Eye (tissue), 1 donor: ENCODE data around the gene ADH5.
"Not testable (repeated sequence)": the region's sequence is repeated elsewhere in the genome, so short reads cannot be mapped to it uniquely, and the experiment has no call there.

ENCODE experiments used
- DNase-seq: peaks from one replicate; pipeline ENCODE4 v3.0.0-alpha.2; 2015

The ADH5 gene

DNA sequence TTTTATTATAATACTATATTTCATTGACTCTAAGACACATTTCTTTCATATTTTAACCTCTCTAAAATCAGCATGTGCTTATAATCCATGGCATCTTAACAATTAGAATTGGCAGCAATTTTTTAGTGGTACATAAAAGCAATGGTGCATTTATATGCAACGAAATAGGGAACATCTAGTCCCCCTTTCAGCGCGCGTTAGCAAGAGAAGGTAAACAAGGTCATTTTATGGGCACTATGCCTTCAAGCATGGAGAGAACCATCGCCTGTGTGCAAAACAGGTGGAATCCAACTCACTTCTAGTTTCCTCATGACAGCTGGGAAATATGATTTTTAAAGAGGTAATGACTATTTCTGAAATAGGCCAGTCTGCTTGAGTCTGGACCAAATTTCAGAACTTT lies 6.4 kb downstream of the ADH5 start:
- DNase-seq, result no peak

DNA sequence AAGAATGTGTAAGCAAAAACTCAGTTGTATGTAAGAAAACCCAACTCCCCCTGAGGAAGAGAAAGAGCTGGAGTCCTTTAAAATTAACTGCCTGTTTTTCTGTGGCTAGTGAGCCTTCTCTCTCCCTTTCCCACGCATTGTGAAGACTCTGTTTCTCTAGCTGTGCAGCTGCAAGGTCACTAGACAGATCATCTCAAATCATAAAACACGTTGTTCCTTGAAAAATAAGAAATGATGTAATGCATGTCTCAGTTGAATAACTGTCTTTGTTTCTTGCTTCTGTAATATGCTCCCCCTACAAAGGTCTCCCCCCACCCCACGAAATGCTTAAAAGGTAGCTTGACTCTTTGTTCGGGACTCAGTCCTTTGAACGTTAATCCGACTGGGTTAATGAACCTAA lies 7.7 kb downstream of the ADH5 start:
- not testable (repeated sequence) for DNase-seq

DNA sequence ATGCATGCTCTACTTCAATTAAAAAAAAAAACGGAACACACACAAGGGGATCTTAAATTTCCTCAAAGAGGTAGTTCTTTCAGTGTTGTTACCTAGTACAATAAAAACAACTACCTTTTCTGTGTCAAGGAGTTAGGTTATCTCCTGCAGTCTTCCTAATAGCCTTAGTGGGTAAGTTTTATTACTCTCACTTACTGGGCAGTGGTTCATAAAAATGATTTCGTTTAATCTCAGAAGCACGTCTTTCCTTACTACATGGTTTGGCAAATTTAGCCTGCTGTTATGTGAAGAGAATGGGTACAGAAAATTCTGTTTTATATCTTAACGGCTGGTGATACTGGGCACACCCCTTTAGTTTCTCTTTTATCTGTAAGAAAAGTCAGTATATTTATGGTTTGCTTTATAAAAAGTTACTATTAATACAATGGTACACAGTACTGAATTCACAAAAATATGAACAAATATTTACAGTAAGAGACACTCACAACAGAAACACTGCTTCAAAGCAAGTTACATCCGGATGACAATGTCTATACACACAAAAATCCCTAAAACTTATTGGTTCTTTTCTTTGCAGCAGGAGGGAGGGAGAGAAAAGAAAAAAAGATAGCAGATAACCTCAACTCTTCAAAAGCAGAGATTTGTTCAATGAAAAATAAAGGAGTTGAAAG lies 8.8 kb downstream of the ADH5 start:
- no peak for DNase-seq

DNA sequence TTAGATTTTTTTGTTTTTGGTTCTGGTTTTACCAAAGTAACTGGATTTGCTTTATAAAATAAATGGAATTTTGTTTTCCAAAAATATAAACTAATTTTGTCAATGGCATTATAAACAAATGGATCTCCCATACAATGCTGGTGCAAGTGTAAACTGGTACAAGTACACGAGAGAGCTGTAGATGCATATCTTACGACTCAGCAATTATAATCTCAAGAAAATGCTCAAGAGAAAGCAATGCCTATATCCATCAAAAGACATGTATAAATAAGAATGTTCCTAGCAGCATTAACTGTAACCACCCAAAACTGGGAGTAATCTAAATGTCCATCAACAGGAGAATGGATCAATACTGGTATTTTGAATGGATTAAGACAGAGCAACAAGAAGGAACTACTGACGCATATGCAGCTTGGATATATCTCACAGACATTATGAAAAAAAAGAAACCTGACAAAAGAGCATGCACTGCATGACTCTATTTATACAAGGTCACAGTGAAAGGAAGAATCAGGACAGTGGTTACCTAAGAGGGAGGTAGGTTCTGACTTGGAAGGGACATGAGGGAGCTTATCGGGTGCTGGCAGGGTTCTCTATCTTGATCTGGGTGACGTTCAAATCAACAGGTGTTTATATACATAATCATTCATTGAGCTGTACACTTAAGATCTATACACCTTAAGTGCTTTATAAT lies 9.5 kb downstream of the ADH5 start:
- DNase-seq, result no peak

DNA sequence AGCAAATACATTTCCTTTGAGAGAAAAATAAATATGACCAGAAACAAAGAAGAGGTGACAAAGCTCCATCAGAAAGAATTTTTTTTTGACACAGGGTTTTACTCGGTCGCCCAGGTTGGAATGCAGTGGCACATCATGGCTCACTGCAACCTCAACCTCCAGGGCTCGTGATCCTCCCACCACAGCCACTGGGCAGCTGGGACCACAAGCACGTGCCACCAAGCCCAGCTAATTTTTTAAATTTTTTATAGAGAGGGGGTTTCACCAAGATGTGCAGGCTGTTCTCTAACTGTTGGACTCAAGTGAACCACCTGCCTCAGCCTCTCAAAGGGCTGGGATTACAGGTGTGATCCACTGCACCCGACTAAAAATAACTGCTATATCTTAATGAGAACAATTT lies 10.3 kb downstream of the ADH5 start:
- no peak for DNase-seq

DNA sequence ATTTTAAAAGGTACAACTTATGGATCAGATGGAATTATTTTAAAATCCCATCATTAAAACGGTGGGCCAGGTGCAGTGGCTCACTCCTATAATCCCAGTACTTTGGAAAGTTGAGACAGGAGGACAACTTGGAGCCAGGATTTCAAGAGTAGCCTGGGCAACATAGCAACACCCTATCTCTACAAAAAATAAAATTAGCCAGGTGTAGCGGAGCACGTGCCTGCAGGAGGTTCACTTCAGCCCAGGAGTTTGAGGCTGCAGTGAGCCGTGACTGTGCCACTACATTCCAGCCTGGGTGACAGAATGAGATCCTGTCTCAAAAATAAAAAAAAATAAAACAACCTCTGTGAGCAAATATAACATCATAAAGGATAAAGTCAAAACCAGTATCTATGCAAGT lies 11.4 kb downstream of the ADH5 start:
- no peak for DNase-seq

DNA sequence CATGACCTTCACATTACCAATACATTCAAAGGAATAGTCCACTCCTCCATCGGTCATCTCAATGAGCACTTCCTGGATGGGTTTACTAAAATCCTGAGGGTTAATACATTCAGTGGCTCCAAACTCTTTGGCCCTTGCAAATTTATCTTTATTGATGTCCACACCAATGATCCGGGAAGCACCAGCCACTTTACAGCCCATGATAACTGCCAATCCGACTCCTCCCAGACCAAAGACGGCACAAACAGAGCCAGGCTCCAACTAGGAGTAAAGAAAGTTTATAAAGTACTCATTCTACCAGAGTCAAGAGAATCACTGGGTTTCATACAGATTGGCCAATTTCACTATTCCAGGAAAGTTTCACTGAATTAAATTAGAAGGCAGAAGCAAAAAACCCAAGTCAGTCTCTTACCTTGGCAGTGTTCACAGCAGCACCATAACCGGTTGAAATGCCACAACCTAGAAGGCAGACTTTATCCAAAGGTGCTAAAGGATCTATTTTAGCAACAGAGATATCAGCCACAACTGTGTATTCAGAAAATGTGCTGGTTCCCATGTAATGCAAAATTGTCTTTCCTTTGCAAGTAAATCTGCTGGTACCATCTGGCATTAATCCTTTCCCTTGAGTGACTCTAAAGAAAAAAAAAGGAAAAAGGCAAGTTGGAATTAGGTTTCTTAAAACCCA lies 12.2 kb downstream of the ADH5 start:
- DNase-seq, result no peak

DNA sequence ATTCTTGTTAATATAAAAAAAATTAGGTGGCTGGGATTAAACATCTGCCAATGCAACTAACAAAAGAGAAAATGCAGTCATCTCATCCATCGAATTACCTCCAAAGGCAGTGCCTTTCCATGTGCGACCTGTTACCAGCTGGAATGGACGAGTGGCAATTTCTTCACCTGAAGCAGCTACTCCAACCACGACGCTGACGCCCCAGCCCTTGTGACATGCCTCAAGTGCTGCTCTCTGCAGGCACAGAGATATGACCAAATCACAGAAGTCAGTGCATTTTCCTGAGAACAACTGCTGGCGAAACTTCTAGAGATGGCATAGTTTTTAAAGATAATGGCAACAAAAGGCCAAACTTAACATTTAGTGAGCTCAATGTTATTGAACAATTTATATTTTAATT lies 13.8 kb downstream of the ADH5 start:
- DNase-seq, result no peak

DNA sequence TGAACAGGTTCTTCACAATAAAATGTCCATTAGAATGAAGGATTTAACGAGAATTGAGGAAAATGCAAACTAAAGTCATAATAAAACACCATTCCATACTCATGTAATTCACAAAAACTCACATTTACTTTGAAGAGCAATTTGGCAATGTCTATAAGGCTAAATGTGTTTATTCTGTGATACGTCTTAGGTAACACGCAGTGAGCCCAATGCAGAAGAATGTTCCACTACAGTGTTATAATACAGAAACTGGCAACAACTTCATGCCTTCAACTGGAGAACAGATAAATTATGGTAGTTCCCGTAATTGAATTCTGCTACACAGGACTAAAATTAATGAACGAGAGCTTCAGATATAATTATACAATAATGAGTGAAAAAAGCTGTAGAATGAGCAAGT lies 17.4 kb downstream of the ADH5 start:
- no peak for DNase-seq

DNA sequence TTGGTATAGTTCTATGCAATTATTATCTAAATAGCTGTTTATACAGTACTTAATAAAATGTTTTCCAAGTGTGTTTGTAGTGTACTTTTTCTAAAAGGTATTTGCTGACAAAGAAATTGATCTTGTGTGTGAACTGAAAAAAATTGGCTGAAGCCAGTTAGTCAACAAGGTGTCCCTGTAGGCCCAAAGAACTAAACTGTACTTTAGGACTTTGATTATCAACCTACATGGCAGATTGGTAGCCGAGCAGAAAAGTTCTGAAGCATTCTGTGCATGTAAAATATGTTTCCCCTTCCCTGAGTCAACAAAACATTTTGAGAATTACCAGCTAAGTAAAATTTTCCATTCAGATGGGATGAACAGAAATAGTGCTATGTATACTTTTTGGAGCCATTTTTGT lies 21.0 kb downstream of the ADH5 start:
- no peak for DNase-seq

DNA sequence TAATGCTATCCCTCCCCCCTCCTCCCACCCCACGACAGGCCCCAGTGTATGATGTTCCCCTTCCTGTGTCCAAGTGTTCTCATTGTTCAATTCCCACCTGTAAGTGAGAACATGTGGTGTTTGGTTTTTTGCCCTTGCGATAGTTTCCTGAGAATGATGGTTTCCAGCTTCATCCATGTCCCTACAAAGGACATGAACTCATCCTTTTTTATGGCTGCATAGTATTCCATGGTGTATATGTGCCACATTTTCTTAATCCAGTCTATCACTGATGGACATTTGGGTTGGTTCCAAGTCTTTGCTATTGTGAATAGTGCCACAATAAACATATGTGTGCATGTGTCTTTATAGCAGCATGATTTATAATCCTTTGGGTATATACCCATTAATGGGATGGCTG lies 23.1 kb downstream of the ADH5 start:
- DNase-seq, result not testable (repeated sequence)

DNA sequence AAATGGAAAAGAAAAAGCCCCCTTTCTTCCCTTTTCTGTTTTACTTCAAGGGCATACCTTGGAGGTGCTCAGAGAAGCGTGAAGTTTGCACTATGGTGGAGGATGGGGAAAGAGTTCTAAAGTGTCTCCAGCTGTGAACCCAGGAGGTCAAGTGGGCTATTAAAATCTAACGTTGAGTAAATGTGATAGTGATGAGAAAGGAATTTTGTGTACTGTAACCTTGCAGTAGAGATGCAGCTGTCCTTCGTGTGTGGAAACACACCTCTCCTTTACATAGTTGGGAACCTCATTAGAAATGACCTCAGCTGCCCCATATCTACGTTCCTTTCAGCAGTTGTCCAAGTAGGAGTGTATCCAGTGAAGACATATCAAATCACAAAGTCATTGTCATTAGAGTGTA lies 26.5 kb downstream of the ADH5 start:
- no peak for DNase-seq

DNA sequence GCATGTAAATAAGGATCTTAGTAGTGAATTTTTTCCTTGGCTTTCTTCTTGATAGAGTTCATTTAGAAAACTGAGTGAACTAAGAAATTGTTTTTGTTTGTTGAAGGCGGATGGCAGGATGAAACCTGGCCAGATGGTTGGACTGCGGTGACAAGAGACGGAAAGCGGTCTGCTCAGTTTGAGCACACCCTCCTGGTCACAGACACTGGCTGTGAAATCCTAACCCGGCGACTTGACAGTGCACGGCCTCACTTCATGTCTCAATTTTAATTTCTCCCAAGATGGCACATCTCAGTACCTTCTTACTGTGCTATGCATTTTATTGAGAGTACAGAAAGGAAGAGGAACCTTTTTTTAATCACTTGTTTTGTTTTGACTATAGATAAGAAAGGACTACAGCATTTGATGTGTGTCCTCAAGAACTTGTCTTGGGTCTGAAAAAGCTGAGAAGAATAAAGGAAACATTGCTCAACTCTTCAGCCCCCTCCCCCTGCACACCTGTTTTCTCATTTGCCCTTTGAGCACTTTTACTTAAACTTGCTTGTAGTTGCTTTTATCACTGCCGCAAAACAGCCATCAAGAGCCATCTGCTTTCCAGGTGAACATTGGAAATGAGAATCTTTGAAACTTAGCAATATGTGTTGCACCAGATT lies 27.4 kb downstream of the ADH5 start:
- no peak for DNase-seq

DNA sequence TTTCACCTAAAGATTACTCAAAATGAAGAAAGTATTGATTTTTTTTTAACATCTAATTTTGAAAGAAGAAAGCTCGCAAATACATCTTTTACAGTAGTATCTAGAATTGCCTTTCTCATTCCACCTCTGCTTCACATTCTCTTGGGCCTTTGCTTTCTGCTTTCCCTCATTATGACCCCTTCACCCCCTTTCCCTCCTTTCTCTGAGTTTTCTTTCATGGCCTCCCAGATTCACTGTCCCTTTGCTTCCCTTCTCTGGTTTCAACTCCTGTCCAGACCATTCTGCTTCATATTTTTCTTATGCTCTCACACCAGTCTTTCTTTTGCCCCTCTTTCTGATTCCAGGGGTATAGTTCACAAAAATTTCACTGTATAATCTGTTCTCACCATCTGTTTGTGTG lies 29.0 kb downstream of the ADH5 start:
- DNase-seq, result no peak

DNA sequence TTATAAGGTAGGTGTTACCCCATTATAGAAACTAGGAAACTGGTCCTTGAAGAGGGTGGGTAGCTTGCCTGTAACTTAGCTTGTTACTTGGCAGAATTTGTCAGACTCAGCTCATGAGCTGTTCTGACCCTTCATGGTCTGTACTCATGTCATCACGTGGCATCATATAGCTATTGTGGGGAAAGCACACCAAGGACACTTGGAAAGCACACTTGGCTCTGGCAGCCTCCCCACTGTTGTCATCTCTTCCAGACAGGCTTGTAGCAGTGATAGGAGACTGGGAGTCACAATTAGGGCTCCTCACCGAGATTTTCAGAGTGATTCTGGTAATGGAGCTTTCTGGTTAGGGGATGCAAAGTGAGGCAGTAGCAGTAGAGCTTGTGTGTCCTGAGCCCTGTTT lies 30.4 kb downstream of the ADH5 start:
- no peak for DNase-seq

DNA sequence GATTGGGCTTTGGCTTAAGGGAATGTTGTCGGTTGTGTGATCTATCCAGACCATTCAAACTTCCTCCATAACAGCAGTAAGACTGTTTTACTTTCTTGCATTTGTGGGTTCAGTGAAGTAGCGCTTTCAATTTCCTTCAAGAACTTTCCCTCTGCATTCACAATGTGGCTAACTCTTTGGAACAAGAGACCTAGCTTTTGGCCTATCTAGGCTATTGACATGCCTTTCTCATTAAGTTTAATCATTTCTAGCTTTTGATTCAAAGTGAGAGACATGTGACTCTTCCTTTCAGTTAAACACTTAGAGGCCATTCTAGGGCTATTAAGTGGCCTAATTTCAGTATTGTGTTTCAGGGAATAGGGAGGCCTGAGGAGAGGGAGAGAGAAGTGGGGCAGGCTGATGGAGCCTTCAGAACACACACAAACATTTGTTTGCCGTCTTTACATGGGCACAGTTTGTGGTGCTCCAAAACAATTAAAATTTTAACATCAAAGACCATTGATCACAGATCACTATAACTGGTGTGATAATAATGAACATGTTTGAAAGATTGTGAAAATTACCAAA lies 34.1 kb downstream of the ADH5 start:
- DNase-seq, result peak; percentile 19

DNA sequence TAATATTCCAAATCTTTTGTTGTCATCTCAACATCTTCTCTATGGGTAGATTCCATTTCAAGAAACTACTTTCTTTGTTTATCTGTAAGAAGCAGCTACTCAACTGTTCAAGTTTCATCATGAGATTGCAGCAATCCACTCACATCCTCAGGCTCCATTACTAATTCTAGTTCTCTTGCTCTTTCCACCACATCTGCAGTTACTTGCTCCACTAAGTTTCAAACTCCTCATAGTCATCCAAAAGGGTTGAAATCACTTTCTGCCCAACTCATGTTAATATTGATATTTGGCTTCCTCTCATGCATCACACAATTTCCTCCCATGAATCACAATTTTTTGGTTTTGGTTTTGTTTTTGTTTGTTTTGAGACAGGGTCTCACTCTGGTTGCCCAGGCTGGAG lies 35.7 kb downstream of the ADH5 start:
- DNase-seq, result no peak

DNA sequence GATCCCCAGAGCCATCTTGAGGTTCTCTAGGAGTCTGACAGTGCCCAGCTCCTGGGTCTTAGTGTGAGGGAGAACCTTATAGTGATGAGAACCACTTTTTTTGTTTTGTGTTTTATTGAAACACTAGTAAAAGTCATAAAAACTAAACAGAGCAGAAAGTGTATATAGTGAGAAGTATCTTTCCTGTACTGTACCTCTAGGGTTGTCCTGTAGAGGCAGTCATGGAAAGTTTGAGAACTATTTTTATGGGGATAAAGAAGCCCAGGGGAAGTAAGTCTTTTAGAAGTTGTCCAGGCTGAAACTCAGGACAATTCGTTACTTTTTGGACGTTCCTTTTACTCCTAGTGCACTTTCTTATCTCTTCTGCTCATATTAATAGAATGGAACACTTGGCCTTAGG lies 40.9 kb downstream of the ADH5 start:
- no peak for DNase-seq

DNA sequence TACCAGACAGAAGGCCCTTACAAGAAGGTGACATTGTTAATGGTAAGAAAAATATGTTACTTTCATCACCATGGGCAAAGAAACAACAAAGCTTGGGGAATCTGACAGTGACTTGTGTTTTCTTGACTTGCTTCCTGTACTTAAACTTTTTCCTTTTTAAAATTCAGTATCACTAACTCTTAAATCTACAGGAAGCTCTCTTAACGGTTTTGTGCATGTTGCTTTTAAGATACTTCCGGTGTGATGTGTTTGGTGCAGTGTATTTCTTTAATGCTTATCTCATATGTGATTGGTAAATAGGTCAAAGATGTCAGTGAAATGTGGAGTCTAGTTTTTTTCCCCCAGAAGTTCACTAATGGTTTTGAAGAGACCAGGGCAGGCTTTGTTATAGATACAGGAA lies 45.2 kb downstream of the ADH5 start:
- DNase-seq, result no peak

DNA sequence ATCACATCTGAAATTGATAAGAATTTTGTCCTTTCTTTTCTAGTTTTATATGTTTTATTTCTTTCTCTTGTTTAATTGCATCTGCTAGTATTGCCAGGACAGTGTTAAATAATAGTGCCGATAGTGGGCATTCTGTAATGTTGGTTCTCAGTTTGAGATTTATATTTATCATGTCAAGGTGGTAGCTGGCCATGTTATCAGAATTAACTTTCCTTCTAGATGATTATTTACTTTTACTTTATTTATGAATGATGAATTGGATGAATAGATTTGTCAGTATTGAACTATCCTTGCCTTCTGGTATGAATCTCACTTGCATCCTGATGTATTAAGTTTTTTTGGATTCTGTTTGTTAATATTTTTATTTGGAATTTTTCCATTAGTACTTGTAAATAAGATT lies 50.4 kb downstream of the ADH5 start:
- DNase-seq, result no peak

DNA sequence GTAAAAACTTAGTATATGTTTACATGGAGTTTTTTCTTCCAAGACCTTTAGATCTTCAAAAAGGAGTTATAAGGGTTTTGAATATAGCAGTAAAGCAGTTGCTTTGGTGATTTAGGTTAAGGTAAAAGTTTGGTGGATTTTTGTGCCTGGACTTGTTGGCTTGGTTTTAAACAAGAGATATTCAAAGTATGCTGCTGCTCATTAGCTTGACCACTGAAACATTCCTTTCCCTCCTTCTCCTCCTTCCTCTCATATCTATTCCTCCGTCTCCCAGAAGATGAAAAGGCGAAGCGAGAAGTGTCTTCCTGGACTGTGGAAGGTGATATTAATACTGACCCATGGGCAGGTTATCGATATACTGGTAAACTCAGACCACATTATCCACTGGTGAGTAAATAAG lies 54.6 kb downstream of the ADH5 start:
- DNase-seq, result no peak

DNA sequence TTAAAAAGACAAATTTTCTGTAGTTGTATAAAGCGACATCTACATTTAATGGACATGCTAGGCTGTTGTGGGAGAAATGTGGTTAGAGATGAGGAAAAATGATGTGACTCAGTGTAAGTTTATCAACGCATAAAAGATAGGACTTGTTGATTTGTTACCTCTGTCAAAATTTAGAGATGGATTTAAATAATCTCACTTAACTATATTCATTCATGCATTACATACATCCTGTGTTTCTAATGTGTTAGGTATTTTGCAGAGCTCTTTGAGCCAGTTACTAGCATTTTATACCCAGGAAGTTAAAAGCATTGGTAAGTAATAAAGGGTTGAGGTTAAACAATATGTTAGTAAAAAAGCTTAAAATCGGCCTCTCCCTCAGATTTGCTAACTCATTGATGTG lies 58.7 kb downstream of the ADH5 start:
- DNase-seq, result no peak

DNA sequence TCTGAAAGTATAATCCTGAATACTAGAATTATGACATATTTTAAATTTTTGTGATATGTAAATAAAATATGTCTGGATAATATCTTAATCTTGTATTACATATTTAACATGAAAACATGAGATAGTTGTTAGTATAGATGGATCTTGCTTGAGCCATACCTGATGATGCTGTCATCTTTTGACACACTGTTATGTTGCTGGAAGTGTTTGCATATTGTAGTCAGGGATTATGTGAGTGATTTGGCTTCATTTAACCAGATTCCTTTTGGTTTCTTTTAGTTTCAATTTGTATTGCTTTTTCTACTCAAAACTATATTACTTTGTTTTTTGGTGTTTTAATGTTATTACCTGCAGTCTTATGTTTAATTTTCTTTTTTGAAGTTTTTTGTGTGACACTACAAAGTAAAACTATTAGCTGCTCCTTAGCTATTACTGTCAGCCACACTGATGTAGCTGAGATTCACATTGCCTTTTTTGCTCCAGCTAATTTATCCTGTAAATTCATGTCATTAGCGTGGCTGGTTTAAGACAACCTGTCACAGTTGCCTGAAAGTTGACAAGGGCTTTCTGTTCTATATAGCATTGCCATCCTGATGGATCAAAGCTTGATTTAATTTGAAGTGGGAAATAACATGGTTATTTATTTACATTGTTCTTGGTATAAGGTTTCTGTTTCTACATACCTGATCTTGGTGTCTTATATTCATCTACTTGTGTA lies 59.4 kb downstream of the ADH5 start:
- DNase-seq, result peak; percentile 8
